GM18508 (cell line): ENCODE data around the gene PEX11G.

Source experiments
- ATAC-seq: cut with Tn5 transposase; IDR thresholded peaks from one replicate; pipeline ENCODE4 v1.9.1; 2021; ENCODE audit warnings: moderate number of reproducible peaks; ENCODE audit not compliant: insufficient read depth, unreplicated experiment

PEX11G gene

GRCh38 chr19:7488736-7489353 lies at the start of gene PEX11G:
TSS of gene PEX11G (minus strand) at chr19:7489035. CDS start at chr19:7489010, 25 bp downstream.
- ATAC-seq, result no peak

- no peak for ATAC-seq
Observed at GRCh38 chr19:7535998-7536695, 47.3 kb upstream of the PEX11G start.

- peak; percentile 49 for ATAC-seq
Observed at GRCh38 chr19:7535047-7535997, 46.5 kb upstream of the PEX11G start, which contains the start of gene PNPLA6. TSS of gene PNPLA6 (plus strand) at chr19:7535717. CDS start at chr19:7535789, 72 bp downstream.

- no peak for ATAC-seq
Observed at GRCh38 chr19:7534531-7535046, 45.8 kb upstream of the PEX11G start.

- ATAC-seq, result no peak
Observed at GRCh38 chr19:7533925-7534480, 45.2 kb upstream of the PEX11G start.

- ATAC-seq, result no peak
Observed at GRCh38 chr19:7533281-7533885, 44.5 kb upstream of the PEX11G start.

GRCh38 chr19:7529610-7530490 lies 41.0 kb upstream of the PEX11G start:
- no peak for ATAC-seq

- no peak for ATAC-seq
Observed at GRCh38 chr19:7529246-7529600, 40.4 kb upstream of the PEX11G start.

GRCh38 chr19:7528522-7529245 lies 39.8 kb upstream of the PEX11G start:
- no peak for ATAC-seq

- ATAC-seq, result no peak
Observed at GRCh38 chr19:7528192-7528519, 39.3 kb upstream of the PEX11G start.

- ATAC-seq, result no peak
Observed at GRCh38 chr19:7527516-7528191, 38.8 kb upstream of the PEX11G start.

- ATAC-seq, result no peak
Observed at GRCh38 chr19:7526059-7526929, 37.5 kb upstream of the PEX11G start.

GRCh38 chr19:7524992-7525739 lies 36.3 kb upstream of the PEX11G start:
- no peak for ATAC-seq

- ATAC-seq, result no peak
Observed at GRCh38 chr19:7524523-7524922, 35.7 kb upstream of the PEX11G start.

GRCh38 chr19:7522923-7523667 lies 34.3 kb upstream of the PEX11G start:
- no peak for ATAC-seq
